ENCODE results near the gene PCDHB15.
"Not testable (repeated sequence)": the region's sequence is repeated elsewhere in the genome, so short reads cannot be mapped to it uniquely, and the experiment has no call there.

PCDHB15 gene

DNA sequence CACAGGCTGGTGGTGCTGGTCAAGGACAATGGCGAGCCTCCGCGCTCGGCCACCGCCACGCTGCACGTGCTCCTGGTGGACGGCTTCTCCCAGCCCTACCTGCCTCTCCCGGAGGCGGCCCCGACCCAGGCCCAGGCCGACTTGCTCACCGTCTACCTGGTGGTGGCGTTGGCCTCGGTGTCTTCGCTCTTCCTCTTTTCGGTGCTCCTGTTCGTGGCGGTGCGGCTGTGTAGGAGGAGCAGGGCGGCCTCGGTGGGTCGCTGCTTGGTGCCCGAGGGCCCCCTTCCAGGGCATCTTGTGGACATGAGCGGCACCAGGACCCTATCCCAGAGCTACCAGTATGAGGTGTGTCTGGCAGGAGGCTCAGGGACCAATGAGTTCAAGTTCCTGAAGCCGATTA is 29.2 kb upstream of the PCDHB15 start:
- H3K9ac ChIP-seq (ENCODE audit: low read length); H3F3A ChIP-seq (ENCODE audit: insufficient read depth, low read length); H3K4me2 ChIP-seq (ENCODE audit: low read length); H3K36me3 ChIP-seq (ENCODE audit: insufficient read depth, low read length); H3K79me2 ChIP-seq (ENCODE audit: insufficient read depth, low read length); H3K27me3 ChIP-seq (ENCODE audit: insufficient read depth, low read length); H4K20me1 ChIP-seq (ENCODE audit: insufficient read depth, low read length); H3K9me3 ChIP-seq (ENCODE audit: low read length); H3K27ac ChIP-seq (ENCODE audit: low read depth, low read length, poor library complexity, severe bottlenecking); H3K4me1 ChIP-seq (ENCODE audit: insufficient read depth, low read length, severe bottlenecking); H3K4me3 ChIP-seq (ENCODE audit: low read depth, low read length, poor library complexity, severe bottlenecking); H3K9me2 ChIP-seq (ENCODE audit: low read depth, low read length); H2AFZ ChIP-seq (ENCODE audit: low read length): not testable (repeated sequence)

DNA sequence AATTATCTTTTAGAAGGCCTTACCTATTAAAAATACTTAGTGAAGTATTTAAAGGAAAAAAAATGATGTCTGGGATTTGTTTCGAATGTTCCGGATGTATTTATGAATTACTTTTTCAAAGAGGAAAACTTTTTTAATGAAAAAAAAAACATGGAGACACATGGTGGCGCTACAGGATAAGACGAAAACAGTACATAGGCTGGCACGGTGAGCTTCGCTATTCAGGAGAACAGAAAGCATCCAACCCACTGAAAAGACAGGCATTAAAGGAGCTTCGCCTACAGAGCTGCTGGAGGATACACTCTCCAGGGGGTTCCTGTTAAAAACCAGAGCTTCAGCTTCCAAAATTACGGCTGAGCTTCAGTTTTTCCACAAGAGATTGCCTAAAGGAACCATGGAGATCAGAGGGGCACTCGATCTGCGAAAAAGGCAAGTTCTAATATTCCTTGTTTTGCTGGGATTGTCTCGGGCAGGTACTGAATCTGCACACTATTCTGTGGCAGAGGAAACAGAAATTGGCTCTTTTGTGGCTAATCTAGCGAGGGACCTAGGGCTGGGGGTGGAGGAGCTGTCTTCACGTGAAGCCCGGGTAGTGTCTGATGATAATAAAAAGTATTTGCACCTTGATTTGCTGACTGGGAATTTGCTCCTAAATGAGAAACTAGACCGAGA is 21.9 kb upstream of the PCDHB15 start, which contains the start of gene PCDHB14:
Gene PCDHB14 (plus strand): TSS at position 232 of the 672 bp plus-strand sequence. CDS start 163 bp downstream, at position 395.
- Histone ChIP-seq H3K9me2 (ENCODE audit: low read depth, low read length) (no peaks in the 10 kb centered on the region), H3K4me2 (ENCODE audit: low read length) (peak within 1 kb of the TSS; percentile 73), H3K27me3 (ENCODE audit: insufficient read depth, low read length) (no peaks in the 10 kb centered on the region), H3K9ac (ENCODE audit: low read length) (peak within 1 kb of the TSS; percentile 57), H2AFZ (ENCODE audit: low read length) (peak within 1 kb of the TSS; percentile 93), H4K20me1 (ENCODE audit: insufficient read depth, low read length) (no peaks in the 10 kb centered on the region), H3K79me2 (ENCODE audit: insufficient read depth, low read length) (no peaks in the 10 kb centered on the region), H3K9me3 (ENCODE audit: low read length) (no peaks in the 10 kb centered on the region), H3K4me1 (ENCODE audit: insufficient read depth, low read length, severe bottlenecking) (peaks cover 10% of the 10 kb centered on the region), H3F3A (ENCODE audit: insufficient read depth, low read length) (no peaks in the 10 kb centered on the region), H3K27ac (ENCODE audit: low read depth, low read length, poor library complexity, severe bottlenecking) (no peak within 1 kb of the TSS), H3K36me3 (ENCODE audit: insufficient read depth, low read length) (no peaks in the 10 kb centered on the region), H3K4me3 (ENCODE audit: low read depth, low read length, poor library complexity, severe bottlenecking) (peak within 1 kb of the TSS; percentile 58)
- no peak for TF ChIP-seq EZH2 (IDR thresholded peaks at IDR 0.05; ENCODE audit: borderline replicate concordance, low read length)
- TF ChIP-seq, protein P1, sequence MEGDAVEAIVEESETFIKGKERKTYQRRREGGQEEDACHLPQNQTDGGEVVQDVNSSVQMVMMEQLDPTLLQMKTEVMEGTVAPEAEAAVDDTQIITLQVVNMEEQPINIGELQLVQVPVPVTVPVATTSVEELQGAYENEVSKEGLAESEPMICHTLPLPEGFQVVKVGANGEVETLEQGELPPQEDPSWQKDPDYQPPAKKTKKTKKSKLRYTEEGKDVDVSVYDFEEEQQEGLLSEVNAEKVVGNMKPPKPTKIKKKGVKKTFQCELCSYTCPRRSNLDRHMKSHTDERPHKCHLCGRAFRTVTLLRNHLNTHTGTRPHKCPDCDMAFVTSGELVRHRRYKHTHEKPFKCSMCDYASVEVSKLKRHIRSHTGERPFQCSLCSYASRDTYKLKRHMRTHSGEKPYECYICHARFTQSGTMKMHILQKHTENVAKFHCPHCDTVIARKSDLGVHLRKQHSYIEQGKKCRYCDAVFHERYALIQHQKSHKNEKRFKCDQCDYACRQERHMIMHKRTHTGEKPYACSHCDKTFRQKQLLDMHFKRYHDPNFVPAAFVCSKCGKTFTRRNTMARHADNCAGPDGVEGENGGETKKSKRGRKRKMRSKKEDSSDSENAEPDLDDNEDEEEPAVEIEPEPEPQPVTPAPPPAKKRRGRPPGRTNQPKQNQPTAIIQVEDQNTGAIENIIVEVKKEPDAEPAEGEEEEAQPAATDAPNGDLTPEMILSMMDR (IDR thresholded peaks at IDR 0.05; ENCODE audit: low read length) = peak; percentile 60

DNA sequence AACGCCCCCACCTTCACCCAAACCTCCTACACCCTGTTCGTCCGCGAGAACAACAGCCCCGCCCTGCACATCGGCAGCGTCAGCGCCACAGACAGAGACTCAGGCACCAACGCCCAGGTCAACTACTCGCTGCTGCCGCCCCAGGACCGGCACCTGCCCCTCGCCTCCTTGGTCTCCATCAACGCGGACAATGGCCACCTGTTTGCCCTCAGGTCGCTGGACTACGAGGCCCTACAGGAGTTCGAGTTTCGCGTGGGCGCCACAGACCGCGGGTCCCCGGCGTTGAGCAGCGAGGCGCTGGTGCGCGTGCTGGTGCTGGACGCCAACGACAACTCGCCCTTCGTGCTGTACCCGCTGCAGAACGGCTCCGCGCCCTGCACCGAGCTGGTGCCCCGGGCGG is 20.4 kb upstream of the PCDHB15 start:
- H3F3A ChIP-seq (ENCODE audit: insufficient read depth, low read length) = not testable (repeated sequence)

DNA sequence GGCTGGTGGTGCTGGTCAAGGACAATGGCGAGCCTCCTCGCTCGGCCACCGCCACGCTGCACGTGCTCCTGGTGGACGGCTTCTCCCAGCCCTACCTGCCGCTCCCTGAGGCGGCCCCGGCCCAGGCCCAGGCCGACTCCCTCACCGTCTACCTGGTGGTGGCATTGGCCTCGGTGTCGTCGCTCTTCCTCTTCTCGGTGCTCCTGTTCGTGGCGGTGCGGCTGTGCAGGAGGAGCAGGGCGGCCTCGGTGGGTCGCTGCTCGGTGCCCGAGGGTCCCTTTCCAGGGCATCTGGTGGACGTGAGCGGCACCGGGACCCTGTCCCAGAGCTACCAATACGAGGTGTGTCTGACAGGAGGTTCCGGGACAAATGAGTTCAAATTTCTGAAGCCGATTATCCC is 19.8 kb upstream of the PCDHB15 start:
- H2AFZ ChIP-seq (ENCODE audit: low read length); H3K9me2 ChIP-seq (ENCODE audit: low read depth, low read length); H3K4me1 ChIP-seq (ENCODE audit: insufficient read depth, low read length, severe bottlenecking); H3K9me3 ChIP-seq (ENCODE audit: low read length); H4K20me1 ChIP-seq (ENCODE audit: insufficient read depth, low read length); H3K27me3 ChIP-seq (ENCODE audit: insufficient read depth, low read length); H3K36me3 ChIP-seq (ENCODE audit: insufficient read depth, low read length); H3K79me2 ChIP-seq (ENCODE audit: insufficient read depth, low read length); H3F3A ChIP-seq (ENCODE audit: insufficient read depth, low read length); H3K9ac ChIP-seq (ENCODE audit: low read length); H3K27ac ChIP-seq (ENCODE audit: low read depth, low read length, poor library complexity, severe bottlenecking); H3K4me2 ChIP-seq (ENCODE audit: low read length); H3K4me3 ChIP-seq (ENCODE audit: low read depth, low read length, poor library complexity, severe bottlenecking): not testable (repeated sequence)

More for the DNA sequence above, 20.4 kb upstream of the PCDHB15 start:
- H3K79me2 ChIP-seq (ENCODE audit: insufficient read depth, low read length); H3K9me2 ChIP-seq (ENCODE audit: low read depth, low read length); H3K9me3 ChIP-seq (ENCODE audit: low read length); H3K4me1 ChIP-seq (ENCODE audit: insufficient read depth, low read length, severe bottlenecking); H3K36me3 ChIP-seq (ENCODE audit: insufficient read depth, low read length); H3K27ac ChIP-seq (ENCODE audit: low read depth, low read length, poor library complexity, severe bottlenecking); H3K9ac ChIP-seq (ENCODE audit: low read length); H3K4me2 ChIP-seq (ENCODE audit: low read length); H2AFZ ChIP-seq (ENCODE audit: low read length); H4K20me1 ChIP-seq (ENCODE audit: insufficient read depth, low read length); H3K27me3 ChIP-seq (ENCODE audit: insufficient read depth, low read length); H3K4me3 ChIP-seq (ENCODE audit: low read depth, low read length, poor library complexity, severe bottlenecking): not testable (repeated sequence)

Measured in OCI-LY1 (cell line).